ENCODE results near the gene RSRC1. TPM values are rescaled to one million over a fixed set of nuclear protein-coding genes. Genes with fewer than 3 reads are reported as not detected.
"Not testable (repeated sequence)": the region's sequence is repeated elsewhere in the genome, so short reads cannot be mapped to it uniquely, and the experiment has no call there.

RSRC1 gene
- total RNA-seq, 1 donor from 2014 or later: 44.6 TPM

DNA sequence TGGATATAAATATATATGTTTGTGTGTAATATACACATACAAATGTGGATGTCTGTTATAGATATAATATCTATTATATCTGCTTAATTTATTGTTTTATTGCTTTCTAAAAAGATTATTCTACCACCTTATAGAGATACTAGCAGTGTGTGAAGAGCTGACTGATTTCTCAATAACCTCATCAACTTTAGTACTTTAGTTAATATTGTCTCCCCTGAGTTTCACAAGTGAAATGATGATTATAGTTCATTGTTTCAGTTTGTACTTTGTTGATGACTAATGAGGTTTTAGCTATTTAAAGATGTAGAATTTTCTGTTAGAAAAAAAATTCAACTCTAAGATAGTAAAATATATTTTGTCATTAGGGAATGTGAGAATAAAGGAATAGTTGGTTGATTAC lies 11.4 kb downstream of the RSRC1 start:
- intact Hi-C loops (cut with micrococcal nuclease): no loop called here
- Mint-ChIP-seq H3K27ac (no peak overlapping the region), H3K4me3 (no peak overlapping the region), H3K9me3 (peaks cover 4% of the 10 kb centered on the region), H3K27me3 (no peaks in the 10 kb centered on the region), H3K36me3 (ENCODE audit: low read depth) (peaks cover 40% of the 10 kb centered on the region), H3K4me1 (peaks cover 2% of the 10 kb centered on the region)
- DNase-seq: no peak

DNA sequence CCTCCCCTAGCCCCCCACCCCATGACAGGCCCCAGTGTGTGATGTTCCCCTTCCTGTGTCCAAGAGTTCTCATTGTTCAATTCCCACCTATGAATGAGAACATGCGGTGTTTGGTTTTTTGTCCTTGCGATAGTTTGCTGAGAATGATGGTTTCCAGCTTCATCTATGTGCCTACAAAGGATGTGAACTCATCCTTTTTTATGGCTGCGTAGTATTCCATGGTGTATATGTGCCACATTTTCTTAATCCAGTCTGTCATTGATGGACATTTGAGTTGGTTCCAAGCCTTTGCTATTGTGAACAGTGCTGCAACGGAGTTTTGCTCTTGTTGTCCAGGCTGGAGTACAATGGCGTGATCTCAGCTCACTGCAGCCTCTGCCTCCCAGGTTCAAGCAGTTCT lies 12.8 kb downstream of the RSRC1 start:
- H3K27me3 Mint-ChIP-seq; H3K4me3 Mint-ChIP-seq; DNase-seq; H3K27ac Mint-ChIP-seq; intact Hi-C loops (cut with micrococcal nuclease); H3K9me3 Mint-ChIP-seq; H3K4me1 Mint-ChIP-seq: not testable (repeated sequence)
- peaks cover 54% of the 10 kb centered on the region for H3K36me3 Mint-ChIP-seq (ENCODE audit: low read depth)

DNA sequence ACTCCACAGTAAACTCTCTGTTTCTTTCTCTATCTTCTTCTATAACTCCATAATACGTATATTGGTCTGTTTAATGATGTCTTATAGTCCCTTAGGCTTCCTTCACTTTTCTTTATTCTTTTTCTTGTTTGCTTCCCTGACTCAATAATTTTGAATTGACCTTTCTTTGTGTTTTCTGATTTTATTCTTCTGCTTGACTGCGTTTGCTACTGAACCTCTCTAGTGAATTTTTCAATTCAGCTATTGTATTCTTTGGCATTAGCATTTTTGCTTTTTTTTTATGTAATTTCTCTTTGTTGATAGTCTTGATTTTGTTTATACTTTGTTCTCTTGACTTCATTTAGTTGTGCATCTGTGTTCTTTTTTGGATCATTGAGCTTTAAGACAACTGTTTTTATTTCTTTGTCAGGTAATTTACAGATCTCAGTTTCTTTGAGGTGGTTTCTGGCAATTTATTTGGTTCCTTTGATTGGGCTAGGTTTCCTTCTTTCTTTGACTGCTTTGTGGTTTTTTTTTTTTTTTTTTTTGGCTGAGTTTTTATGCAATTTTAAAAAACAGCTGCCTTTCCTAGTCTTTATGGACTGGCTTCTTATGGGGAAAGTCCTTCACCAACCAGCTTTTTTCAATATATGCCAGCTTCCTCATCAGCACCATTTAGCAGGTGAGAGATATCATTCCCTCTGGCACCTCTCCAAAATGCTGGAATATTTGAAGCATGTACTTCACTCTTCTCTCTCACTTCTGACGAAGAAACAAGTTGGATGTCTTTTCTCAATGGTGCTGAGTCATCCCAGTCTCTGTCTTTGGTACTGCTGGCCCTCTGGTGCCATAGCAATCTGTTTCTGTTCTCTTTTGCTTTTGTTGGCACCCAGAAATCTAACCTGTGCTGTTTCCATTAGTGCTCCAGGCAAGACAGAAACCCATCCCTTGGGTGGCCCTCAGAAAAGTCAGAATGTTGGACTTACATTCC lies 17.6 kb downstream of the RSRC1 start:
- Mint-ChIP-seq H3K27ac (no peak overlapping the region), H3K9me3 (peaks cover 10% of the 10 kb centered on the region), H3K27me3 (no peaks in the 10 kb centered on the region), H3K4me1 (peaks cover 14% of the 10 kb centered on the region), H3K36me3 (ENCODE audit: low read depth) (peaks cover 70% of the 10 kb centered on the region), H3K4me3 (no peak overlapping the region)
- DNase-seq: no peak
- intact Hi-C loops (cut with micrococcal nuclease): no loop called here

DNA sequence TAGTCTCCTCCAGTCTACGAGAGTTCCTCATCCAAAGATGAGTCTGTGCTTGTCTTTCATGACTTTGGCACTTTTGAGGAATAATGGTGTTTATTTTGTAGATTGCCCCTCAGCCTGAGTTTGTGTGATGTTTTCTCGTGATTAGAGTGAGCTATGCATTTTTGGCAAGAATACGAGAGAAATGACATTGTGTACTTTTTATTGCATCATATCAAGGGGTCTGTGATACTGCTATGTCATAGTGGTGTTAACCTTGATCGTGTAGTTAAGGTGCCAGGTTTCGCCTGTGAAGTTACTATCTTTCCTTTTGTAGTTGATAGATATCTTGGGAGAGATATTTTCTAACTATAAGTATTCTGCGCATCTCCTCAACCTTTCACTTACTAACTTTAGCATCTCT lies 18.9 kb downstream of the RSRC1 start:
- no peak for DNase-seq
- Mint-ChIP-seq H3K36me3 (ENCODE audit: low read depth) (peaks cover 58% of the 10 kb centered on the region), H3K27me3 (no peaks in the 10 kb centered on the region), H3K4me1 (peaks cover 14% of the 10 kb centered on the region), H3K27ac (no peak overlapping the region), H3K9me3 (peaks cover 10% of the 10 kb centered on the region), H3K4me3 (no peak overlapping the region)
- intact Hi-C loops (cut with micrococcal nuclease): no loop called here

DNA sequence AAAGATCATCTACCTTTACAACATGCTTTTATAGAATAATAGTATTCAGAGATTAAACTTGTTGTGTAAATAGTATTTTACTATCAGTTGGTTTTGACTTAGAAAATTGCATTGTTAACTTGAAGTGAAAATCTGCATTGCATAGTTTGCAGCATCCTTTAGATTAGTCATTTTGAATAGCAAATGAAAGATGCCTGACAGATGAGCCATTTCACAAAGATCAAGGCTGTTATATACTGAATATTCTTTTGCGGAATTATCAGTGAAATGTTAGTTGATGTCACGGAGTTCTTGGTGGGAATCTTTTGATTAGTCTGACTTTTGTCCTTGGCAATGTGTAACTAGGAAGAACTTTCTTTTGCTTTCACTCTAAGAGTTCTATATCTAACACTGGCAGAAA lies 24.5 kb downstream of the RSRC1 start:
- Mint-ChIP-seq H3K4me1 (no peaks in the 10 kb centered on the region), H3K4me3 (no peak overlapping the region), H3K9me3 (no peaks in the 10 kb centered on the region), H3K36me3 (ENCODE audit: low read depth) (peaks cover 22% of the 10 kb centered on the region), H3K27ac (no peak overlapping the region), H3K27me3 (no peaks in the 10 kb centered on the region)
- intact Hi-C loops (cut with micrococcal nuclease): no loop called here
- no peak for DNase-seq

DNA sequence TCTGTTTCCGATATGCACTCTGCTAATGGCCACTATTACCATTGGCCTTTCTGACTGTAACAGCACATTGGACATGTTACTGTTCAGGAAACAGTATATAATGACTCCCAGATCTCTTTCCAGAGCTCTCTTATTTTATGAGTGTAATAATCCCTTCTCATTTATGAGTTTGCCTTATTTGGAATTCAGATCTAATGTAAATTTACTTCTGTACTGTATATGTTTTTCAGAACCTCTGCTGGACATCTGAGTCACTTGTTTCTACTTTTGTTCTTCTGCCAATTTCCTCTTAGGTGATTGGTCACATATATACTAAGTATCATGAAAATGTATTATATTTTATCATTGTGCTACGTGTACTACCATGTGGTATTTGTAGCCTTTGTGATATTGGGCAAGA lies 30.5 kb downstream of the RSRC1 start:
- intact Hi-C loops (cut with micrococcal nuclease): no loop called here
- Mint-ChIP-seq H3K4me3 (no peak overlapping the region), H3K9me3 (peaks cover 6% of the 10 kb centered on the region), H3K27ac (no peak overlapping the region), H3K4me1 (no peaks in the 10 kb centered on the region), H3K36me3 (ENCODE audit: low read depth) (peaks cover 22% of the 10 kb centered on the region), H3K27me3 (no peaks in the 10 kb centered on the region)
- no peak for DNase-seq

DNA sequence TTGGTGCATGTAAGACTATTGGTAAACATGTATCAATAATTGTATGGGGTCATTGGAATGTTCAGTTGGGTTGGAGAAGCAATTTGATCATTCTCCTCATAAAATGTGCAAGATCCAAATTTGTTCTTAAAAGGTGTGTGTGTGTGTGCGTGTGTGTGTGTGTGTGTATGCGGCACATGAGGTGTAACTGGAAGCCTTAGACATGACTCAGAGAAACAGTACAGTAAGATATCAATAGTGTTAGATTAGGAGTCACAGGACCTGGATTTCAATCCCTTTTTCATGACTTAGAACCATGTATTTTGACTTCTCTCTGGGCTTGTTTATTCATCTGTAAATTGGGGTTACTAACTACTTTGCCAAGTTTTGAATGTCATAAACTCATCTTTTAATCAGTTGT lies 38.3 kb downstream of the RSRC1 start:
- Mint-ChIP-seq H3K9me3 (peaks cover 4% of the 10 kb centered on the region), H3K36me3 (ENCODE audit: low read depth) (peaks cover 13% of the 10 kb centered on the region), H3K4me1 (peaks cover 5% of the 10 kb centered on the region), H3K27me3 (no peaks in the 10 kb centered on the region), H3K4me3 (no peak overlapping the region), H3K27ac (no peak overlapping the region)
- no peak for DNase-seq
- intact Hi-C loops (cut with micrococcal nuclease): no loop called here

DNA sequence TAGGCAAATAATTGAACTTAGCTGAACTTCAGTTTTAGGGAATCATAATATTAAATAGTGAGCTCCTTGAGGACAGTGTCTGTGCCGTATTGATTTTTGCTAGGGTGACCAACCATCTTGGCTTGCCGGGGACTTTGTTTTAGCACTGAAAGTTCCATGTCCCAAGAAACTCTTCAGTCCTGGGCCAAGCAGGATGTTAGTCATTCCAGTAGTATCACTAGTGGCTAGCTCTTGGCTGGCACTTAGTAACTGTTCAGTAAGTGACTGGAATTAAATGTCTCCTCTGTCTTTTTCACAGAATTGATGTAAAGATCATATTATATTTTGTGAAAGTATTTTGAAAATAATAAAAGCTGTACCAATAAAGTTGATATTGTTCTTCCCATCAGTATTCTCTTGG lies 42.3 kb downstream of the RSRC1 start:
- H3K36me3 Mint-ChIP-seq (ENCODE audit: low read depth): peaks cover 16% of the 10 kb centered on the region
- DNase-seq: no peak
- no peak overlapping the region for H3K4me3 Mint-ChIP-seq
- H3K27ac Mint-ChIP-seq: no peak overlapping the region
- peaks cover 5% of the 10 kb centered on the region for H3K4me1 Mint-ChIP-seq
- no peaks in the 10 kb centered on the region for H3K27me3 Mint-ChIP-seq
- peaks cover 3% of the 10 kb centered on the region for H3K9me3 Mint-ChIP-seq
- intact Hi-C loops (cut with micrococcal nuclease): no loop called here

DNA sequence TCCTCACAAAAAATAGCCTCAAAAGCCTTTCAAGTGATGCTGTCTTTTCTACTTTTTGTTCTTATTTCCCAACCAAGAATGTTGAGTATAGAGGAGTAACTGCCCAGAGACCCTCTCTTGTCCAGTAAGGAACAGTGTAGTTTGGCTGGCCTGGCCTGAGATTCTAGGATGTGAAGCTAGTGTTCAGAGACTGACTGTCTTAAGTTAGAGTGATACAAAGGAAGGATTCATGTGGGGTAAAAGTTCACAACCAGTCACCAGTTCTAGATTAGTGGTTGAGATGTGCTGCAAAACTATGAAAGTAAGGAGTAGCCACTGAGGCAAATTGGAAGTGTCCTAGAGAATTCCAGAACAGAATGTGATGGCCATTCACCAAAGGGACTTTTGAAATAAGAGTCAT lies 49.1 kb downstream of the RSRC1 start:
- Mint-ChIP-seq H3K4me1 (no peaks in the 10 kb centered on the region), H3K4me3 (no peak overlapping the region), H3K36me3 (ENCODE audit: low read depth) (peaks cover 8% of the 10 kb centered on the region), H3K27me3 (no peaks in the 10 kb centered on the region), H3K27ac (no peak overlapping the region), H3K9me3 (peaks cover 3% of the 10 kb centered on the region)
- no peak for DNase-seq
- intact Hi-C loops (cut with micrococcal nuclease): no loop called here

DNA sequence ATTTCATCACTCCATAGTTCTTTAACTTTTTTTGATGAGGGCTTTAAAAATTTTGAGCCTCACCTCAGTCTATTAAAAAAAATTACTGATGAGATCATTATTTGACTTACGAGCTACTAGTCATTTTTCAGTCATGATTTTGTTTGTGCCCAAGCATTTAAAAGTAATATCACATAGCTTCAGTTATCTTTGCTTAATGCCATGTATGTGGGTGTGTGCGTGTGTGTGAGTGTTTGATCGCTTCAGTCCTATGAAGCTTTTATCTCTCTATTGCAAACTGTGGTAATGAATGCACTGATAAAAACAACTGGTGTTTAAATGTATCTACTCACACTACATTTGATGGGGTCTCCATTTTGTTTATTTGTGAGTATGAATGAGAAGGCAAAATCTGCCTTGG lies 49.8 kb downstream of the RSRC1 start:
- Mint-ChIP-seq H3K27me3 (no peaks in the 10 kb centered on the region), H3K4me3 (no peak overlapping the region), H3K9me3 (peaks cover 3% of the 10 kb centered on the region), H3K36me3 (ENCODE audit: low read depth) (peaks cover 6% of the 10 kb centered on the region), H3K4me1 (no peaks in the 10 kb centered on the region), H3K27ac (no peak overlapping the region)
- DNase-seq: no peak
- intact Hi-C loops (cut with micrococcal nuclease): no loop called here

DNA sequence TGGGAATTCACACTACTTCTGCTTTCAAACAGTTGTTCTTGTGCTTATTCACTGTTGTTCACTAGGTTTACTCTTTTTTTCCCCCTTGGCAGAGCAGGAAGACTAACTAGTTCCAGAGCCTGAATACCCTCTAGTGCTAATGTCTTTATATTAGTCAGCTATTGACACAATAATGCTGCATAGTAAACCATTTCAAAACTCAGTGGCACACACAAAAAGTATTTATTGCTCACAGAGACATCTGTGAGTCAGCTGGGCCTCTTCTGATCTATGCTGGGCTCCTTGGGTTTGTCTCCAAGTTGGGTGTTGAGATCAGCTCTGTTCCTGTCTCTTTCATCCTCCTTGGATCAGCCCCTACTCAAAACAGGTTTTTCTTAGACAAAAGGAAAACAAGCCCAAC lies 51.1 kb downstream of the RSRC1 start:
- Mint-ChIP-seq H3K4me1 (peaks cover 2% of the 10 kb centered on the region), H3K27me3 (peaks cover 1% of the 10 kb centered on the region), H3K27ac (no peak overlapping the region), H3K9me3 (no peaks in the 10 kb centered on the region), H3K36me3 (ENCODE audit: low read depth) (peaks cover 2% of the 10 kb centered on the region), H3K4me3 (no peak overlapping the region)
- intact Hi-C loops (cut with micrococcal nuclease): no loop called here
- no peak for DNase-seq

DNA sequence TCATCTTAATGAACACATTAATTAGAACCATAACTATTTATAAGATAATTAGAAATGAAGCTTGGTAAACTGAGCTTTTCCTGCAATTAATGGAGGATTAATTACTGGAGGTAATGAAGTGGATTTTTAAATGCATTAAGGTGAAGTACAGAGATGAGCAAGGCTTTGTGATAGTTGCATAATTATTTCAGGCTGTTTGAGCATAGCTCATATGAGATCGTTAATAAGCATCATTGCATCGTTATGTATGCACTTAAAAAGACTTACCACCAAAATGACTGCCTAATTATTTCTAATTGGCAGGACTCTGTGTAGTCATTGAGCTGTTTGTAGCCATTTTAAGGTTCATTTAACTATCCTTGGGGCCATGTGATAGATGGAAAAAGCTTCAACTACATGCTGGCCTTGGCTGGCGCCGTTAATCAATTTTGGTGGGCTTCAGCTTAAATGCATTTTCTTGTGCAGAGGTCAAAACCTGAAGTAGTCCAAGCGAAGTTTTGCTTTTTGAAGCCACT lies 55.3 kb downstream of the RSRC1 start:
- no peak for DNase-seq
- H3K27ac Mint-ChIP-seq: no peak overlapping the region
- H3K36me3 Mint-ChIP-seq (ENCODE audit: low read depth): peaks cover 4% of the 10 kb centered on the region
- intact Hi-C loops (cut with micrococcal nuclease): loop anchor here (5.0 kb wide), 1 partner anchor 58 kb away; the partner anchor contains the start of gene SHOX2
- H3K9me3 Mint-ChIP-seq: no peaks in the 10 kb centered on the region
- H3K4me1 Mint-ChIP-seq: peaks cover 5% of the 10 kb centered on the region
- H3K27me3 Mint-ChIP-seq: peaks cover 1% of the 10 kb centered on the region
- no peak overlapping the region for H3K4me3 Mint-ChIP-seq

DNA sequence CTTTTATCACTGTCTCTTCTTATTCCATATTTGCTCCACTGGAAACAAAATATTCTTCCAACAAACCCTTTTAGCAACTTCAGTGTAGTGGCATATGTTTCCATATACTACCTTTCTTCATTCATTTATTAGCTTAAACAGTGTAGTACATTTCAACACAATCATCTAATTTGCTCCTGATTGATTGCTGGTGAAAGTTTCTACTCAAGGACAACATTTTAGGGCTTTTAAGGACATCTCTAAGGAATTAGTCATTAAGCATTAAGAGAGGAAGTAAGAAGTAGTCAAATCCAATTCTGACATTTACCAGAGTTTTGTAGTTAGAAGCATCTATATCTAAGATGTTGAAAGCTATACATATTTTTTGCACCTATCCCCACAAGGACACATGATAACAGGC lies 55.8 kb downstream of the RSRC1 start:
- no peak for DNase-seq
- Mint-ChIP-seq H3K36me3 (ENCODE audit: low read depth) (peaks cover 4% of the 10 kb centered on the region), H3K4me1 (peaks cover 5% of the 10 kb centered on the region), H3K27me3 (peaks cover 1% of the 10 kb centered on the region), H3K9me3 (no peaks in the 10 kb centered on the region), H3K27ac (no peak overlapping the region), H3K4me3 (no peak overlapping the region)
- intact Hi-C loops (cut with micrococcal nuclease): loop anchor here (5.0 kb wide), 1 partner anchor 58 kb away; the partner anchor contains the start of gene SHOX2

DNA sequence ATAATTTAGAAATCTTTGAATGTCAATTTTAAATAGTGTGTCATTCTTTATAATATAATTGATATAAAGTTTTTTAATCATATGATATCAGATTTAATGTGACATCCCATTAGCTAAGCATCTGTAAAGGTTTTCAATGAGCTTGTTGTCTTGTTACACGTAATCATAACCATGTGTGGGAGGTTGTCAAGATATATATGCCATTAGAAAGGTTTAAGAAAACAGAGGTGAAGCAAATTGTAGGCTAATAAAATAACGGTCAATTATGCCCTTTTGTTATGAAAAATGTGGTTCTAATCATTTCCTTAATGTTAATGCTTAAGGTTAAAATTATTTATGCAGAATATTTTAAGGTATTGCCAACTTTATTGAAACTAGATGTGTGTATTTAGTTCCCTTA lies 56.3 kb downstream of the RSRC1 start:
- H3K36me3 Mint-ChIP-seq (ENCODE audit: low read depth): peaks cover 4% of the 10 kb centered on the region
- intact Hi-C loops (cut with micrococcal nuclease): loop anchor here (5.0 kb wide), 1 partner anchor 59 kb away; the partner anchor contains the start of gene SHOX2
- peaks cover 1% of the 10 kb centered on the region for H3K27me3 Mint-ChIP-seq
- H3K9me3 Mint-ChIP-seq: no peaks in the 10 kb centered on the region
- DNase-seq: no peak
- no peak overlapping the region for H3K27ac Mint-ChIP-seq
- no peak overlapping the region for H3K4me3 Mint-ChIP-seq
- peaks cover 5% of the 10 kb centered on the region for H3K4me1 Mint-ChIP-seq

Measured in activated CD4-positive, alpha-beta T cell treated with anti-CD3 and anti-CD28 coated beads, Interleukin-2, amount 10 ng/mL, durations not matched to agents 24 days and 14 days (primary cell).